Thoracic aorta (tissue), 2 donors: ENCODE data around the gene COL4A4. TPM values are rescaled to one million over a fixed set of nuclear protein-coding genes. Genes with fewer than 3 reads are reported as not detected.

ENCODE experiments used
- ATAC-seq: fragments of 150-250 bp; one replicate; pipeline ENCODE4 v1.8.0; 2017; ENCODE audit warnings: low read depth; ENCODE audit not compliant: insufficient number of reproducible peaks, low FRiP score
- DNase-seq: peaks from one replicate; pipeline ENCODE4 v3.0.0-alpha.2; 2020; ENCODE audit warnings: low spot score
- H3K27ac ChIP-seq, 2 donors: fragments of 200-600 bp; sonication (generic); 1 replicate in 1 of 2; 2 replicates in 1 of 2; pipeline ENCODE4 v1.5.1; 2016; ENCODE audit warnings: mild to moderate bottlenecking in 2 of 2, moderate library complexity in 2 of 2
- H3K27me3 ChIP-seq: fragments of 200-600 bp; sonication (generic); replicated peaks from 2 replicates; pipeline ENCODE4 v1.6.0; 2016; ENCODE audit warnings: mild to moderate bottlenecking; ENCODE audit not compliant: insufficient read depth
- H3K36me3 ChIP-seq: fragments of 200-600 bp; sonication (generic); one replicate; pipeline ENCODE4 v1.5.1; 2016
- H3K4me1 ChIP-seq, 2 donors: fragments of 200-600 bp; sonication (generic); 1 replicate in 1 of 2; 2 replicates in 1 of 2; pipeline versions ENCODE4 v1.5.1 to v1.6.0; 2016; ENCODE audit warnings: low read depth in 2 of 2, mild to moderate bottlenecking in 1 of 2; ENCODE audit not compliant: control insufficient read depth in 1 of 2
- H3K4me3 ChIP-seq: fragments of 200-600 bp; sonication (generic); 2 replicates; pipeline ENCODE4 v1.5.1; 2016; ENCODE audit warnings: mild to moderate bottlenecking
- H3K9me3 ChIP-seq: fragments of 200-600 bp; sonication (generic); 2 replicates; pipeline ENCODE4 v1.5.1; 2016
- total RNA-seq, 2 donors: library from RNA; depleted of rRNA; stranded (reverse); fragments of >200 nt; gene quantifications; one replicate each; pipeline versions ENCODE4 v1.1.0 to v1.2.3, GENCODE V29; 2016
- TF ChIP-seq, protein P1 (sequence below): fragments of 200-600 bp; sonication (generic); IDR thresholded peaks from one replicate; pipeline ENCODE4 v1.5.1; 2019; ENCODE audit warnings: antibody characterized with exemption

The COL4A4 gene
- total RNA-seq, 2 donors from 2014 or later: 17.2 to 34.0 TPM

GRCh38 chr2:226971770-226972169 is 192.2 kb downstream of the COL4A4 start:
- DNase-seq (no peak), ATAC-seq (no peak)
- H3K4me1 ChIP-seq: peaks cover 8 to 38% of the 10 kb centered on the region in 2 donors
- H3K27me3 ChIP-seq: no peaks in the 10 kb centered on the region
- no peak overlapping the region for H3K4me3 ChIP-seq
- H3K9me3 ChIP-seq: no peaks in the 10 kb centered on the region
- H3K36me3 ChIP-seq: no peaks in the 10 kb centered on the region
- H3K27ac ChIP-seq: peak overlapping the region in 1 of 2 donors; percentile 83
- TF ChIP-seq, protein P1, sequence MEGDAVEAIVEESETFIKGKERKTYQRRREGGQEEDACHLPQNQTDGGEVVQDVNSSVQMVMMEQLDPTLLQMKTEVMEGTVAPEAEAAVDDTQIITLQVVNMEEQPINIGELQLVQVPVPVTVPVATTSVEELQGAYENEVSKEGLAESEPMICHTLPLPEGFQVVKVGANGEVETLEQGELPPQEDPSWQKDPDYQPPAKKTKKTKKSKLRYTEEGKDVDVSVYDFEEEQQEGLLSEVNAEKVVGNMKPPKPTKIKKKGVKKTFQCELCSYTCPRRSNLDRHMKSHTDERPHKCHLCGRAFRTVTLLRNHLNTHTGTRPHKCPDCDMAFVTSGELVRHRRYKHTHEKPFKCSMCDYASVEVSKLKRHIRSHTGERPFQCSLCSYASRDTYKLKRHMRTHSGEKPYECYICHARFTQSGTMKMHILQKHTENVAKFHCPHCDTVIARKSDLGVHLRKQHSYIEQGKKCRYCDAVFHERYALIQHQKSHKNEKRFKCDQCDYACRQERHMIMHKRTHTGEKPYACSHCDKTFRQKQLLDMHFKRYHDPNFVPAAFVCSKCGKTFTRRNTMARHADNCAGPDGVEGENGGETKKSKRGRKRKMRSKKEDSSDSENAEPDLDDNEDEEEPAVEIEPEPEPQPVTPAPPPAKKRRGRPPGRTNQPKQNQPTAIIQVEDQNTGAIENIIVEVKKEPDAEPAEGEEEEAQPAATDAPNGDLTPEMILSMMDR: no peak

DNA sequence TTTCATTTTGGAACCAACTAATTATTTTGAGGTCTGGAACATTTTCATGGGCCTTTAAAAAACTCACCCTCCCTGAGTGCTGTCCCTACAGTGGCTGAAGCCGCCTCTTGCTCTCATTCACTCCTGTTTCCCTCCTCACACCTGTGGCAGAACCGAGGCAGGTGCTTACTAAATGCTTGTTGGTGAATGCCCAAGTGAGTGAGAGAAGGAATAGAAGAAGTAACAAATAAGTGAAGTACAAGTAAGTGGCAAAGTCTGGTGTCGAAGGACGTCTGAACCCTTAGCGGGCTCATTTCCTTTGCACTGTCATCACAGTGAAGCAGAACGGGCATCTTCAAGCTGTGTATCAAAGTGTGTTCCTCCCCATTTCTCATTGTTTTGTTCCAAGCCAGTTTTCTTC is 192.9 kb downstream of the COL4A4 start:
- H3K36me3 ChIP-seq: no peaks in the 10 kb centered on the region
- no peaks in the 10 kb centered on the region for H3K9me3 ChIP-seq
- peak overlapping the region; percentile 11 to 83 for H3K27ac ChIP-seq
- ATAC-seq (no peak), DNase-seq (no peak)
- no peak overlapping the region for H3K4me3 ChIP-seq
- H3K27me3 ChIP-seq: no peaks in the 10 kb centered on the region
- peaks cover 8 to 38% of the 10 kb centered on the region in 2 donors for H3K4me1 ChIP-seq
- TF ChIP-seq, protein P1: no peak

- DNase-seq (no peak), ATAC-seq (no peak)
- TF ChIP-seq, protein P1: no peak
- no peaks in the 10 kb centered on the region for H3K9me3 ChIP-seq
- peaks cover 8 to 38% of the 10 kb centered on the region in 2 donors for H3K4me1 ChIP-seq
- peak overlapping the region; percentile 58 for H3K4me3 ChIP-seq
- H3K27me3 ChIP-seq: no peaks in the 10 kb centered on the region
- peak overlapping the region; percentile 74 to 83 for H3K27ac ChIP-seq
- no peaks in the 10 kb centered on the region for H3K36me3 ChIP-seq
Measured at GRCh38 chr2:226970362-226970761, 193.6 kb downstream of the COL4A4 start.

DNA sequence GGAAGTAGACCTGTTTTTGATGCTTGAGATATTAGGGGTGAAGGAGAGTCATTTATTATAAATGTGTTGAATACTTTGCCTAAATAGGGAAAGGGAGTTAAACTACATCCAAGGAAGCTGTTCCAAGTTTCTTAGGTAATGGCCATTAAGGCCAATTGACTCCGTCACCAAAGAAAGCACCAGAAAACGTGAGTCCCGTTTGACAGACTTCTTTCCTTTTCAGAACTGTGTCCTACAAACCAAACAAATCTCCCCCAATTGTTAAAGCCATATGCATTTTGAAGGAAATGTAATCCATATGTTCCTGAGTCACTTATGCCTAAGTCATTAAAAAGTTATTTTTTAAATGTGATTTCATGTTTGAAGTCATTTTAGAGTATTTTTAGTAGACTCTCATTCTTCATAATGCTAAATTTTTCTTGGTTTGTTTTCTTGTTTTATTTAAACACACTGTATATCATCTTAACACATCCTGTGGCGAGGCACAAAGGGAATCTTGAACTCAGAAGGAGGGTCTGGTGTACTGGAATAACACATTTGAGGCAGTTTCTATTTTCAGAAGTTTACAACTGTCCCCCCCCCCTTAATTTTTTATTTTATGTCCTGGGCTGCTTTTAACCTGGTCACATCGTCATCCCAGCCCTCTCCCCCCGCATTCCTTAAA is 194.5 kb downstream of the COL4A4 start:
- Histone ChIP-seq H3K4me3 (peak overlapping the region; percentile 58), H3K27ac (peak overlapping the region; percentile 74 to 83)
- peak; percentile 42 for ATAC-seq

GRCh38 chr2:226965376-226965775 is 198.6 kb downstream of the COL4A4 start:
- Histone ChIP-seq H3K27ac (peak overlapping the region in 1 of 2 donors; percentile 1), H3K4me1 (peaks cover 8 to 36% of the 10 kb centered on the region in 2 donors), H3K9me3 (no peaks in the 10 kb centered on the region), H3K4me3 (no peak overlapping the region), H3K36me3 (no peaks in the 10 kb centered on the region), H3K27me3 (no peaks in the 10 kb centered on the region)
- TF ChIP-seq, protein P1: no peak
- ATAC-seq: no peak
- no peak for DNase-seq

More for the DNA sequence above, 194.5 kb downstream of the COL4A4 start:
- H3K27me3 ChIP-seq: no peaks in the 10 kb centered on the region
- peaks cover 8 to 38% of the 10 kb centered on the region in 2 donors for H3K4me1 ChIP-seq
- TF ChIP-seq, protein P1: no peak
- no peaks in the 10 kb centered on the region for H3K9me3 ChIP-seq
- no peak for DNase-seq
- no peaks in the 10 kb centered on the region for H3K36me3 ChIP-seq
